NCI-H128 (cell line): Measurements from ENCODE around the gene ALDH1L1.

Source experiments
- DNase-seq: peaks from one replicate; lab custom pipeline; 2025; ENCODE audit not compliant: unreplicated experiment; lab: John Stamatoyannopoulos, UW

The ALDH1L1 gene

GRCh38 chr3:126057501-126057819, 122.9 kb downstream of the ALDH1L1 start:
- no peak for DNase-seq

DNA sequence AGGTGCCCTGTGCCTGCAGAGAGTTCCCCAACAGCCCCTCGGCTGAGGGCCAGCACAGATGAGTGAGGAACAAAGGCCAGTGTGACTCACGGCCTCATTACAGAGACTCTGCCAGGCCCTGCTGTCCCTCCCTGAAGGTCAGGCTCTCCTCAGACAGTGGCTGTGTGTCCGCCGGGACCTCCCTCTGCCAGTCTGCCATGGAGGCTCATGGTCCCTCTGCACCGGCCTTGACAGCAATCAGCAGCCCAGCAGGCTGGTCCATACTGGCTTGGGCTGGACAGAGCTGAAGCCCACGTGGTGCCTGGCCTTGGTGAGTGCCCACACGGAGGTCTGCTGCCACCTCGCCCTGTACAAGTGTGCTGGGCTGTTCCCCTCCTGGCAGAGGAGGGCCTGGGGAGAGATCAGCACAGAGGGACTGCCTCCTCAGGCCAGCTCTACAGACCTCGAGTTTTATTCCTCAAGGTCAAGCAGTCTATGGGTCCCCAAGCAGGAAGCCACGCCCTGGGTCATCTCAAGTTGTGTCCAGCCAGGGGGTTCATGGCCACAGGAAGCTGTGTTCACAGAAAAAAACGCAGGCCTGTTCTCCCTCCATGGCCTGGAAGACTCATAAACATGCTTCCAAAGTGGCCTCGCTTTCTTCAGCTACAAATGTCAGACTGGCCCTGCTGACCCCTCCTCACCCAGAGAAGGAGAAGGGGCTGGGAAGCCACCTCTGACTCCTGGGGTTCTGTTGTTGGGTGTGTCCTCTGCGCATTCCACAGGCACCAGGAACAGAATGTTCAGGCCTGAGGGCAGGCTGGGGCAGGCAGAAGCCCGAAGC, 123.5 kb downstream of the ALDH1L1 start:
- DNase-seq, result no peak

DNA sequence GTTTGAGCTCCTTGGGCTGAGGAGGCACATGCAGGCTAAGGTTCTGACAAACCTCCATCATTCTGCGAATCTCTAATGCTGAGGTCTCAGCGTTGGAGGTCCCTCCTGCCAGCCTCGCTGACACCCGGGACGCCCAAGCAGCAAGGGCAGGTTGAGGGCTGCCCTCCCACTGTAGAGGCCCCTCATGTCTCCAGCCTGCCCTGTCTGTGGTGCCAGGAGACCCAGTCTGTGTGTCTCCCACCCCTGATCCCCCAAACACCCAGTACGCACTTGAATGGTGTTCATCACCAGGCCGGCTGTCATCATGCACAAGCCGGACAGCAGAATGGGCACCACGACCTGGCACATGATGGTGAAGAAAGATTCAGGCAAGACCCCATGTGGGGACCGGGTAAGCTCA, 124.3 kb downstream of the ALDH1L1 start:
- no peak for DNase-seq

DNA sequence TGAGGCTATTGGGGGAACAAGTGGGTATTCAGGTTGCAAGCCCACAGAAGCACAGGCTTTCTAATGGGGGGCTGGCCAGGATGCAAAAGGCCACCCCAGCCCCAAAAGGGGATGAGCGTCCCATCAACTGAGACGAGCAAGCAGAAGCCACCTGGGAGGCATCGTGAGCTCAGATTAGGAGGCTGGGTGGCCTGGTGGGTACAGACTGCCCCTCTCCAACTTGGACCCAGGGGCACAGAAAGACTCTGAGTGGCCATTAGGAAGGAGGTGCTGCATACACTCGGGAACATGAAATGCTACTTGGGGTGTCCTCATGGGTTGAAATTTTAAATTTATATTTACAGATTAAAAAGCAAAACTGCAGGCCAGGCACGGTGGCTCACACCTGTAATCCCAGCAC, 125.5 kb downstream of the ALDH1L1 start:
- DNase-seq, result no peak

- no peak for DNase-seq
Measured at GRCh38 chr3:126053949-126054569, 126.3 kb downstream of the ALDH1L1 start.
